SK-N-SH (cell line): ENCODE results near the gene CDHR2. TPM values are rescaled to one million over a fixed set of nuclear protein-coding genes. Genes with fewer than 3 reads are reported as not detected.

ENCODE experiments used
- CTCF ChIA-PET: fragments of 300-600, 350-600 bp; formaldehyde crosslinking; extraction: SDS; loops from one replicate; lab custom pipeline; 2021; lab: Yijun Ruan, JAX
- POLR2A ChIA-PET: fragments of 350-600 bp; sonication (Branson Sonifier 250); formaldehyde crosslinking; extraction: SDS; loops from one replicate; lab custom pipeline; 2020; ENCODE audit warnings: antibody characterized with exemption, inconsistent platforms; lab: Yijun Ruan, JAX
- DNase-seq: peaks from one replicate; pipeline ENCODE4 v3.0.0; 2012
- H2AFZ ChIP-seq: fragments of 200-600 bp; sonication (generic); 2 replicates; pipeline ENCODE4 v1.8.1; 2016; ENCODE audit warnings: antibody characterized with exemption, mild to moderate bottlenecking, low read depth
- H3F3A ChIP-seq: fragments of 200-600 bp; sonication (generic); replicated peaks from 2 replicates; pipeline ENCODE3; 2016; ENCODE audit warnings: antibody characterized with exemption, mild to moderate bottlenecking; ENCODE audit not compliant: insufficient read depth
- H3K27ac ChIP-seq, 2 experiments: fragments of 200-500 bp in 1 of 2; fragments of 200-600 bp in 1 of 2; sonication (Bioruptor generic) in 1 of 2; sonication (generic), shearing (Covaris generic) in 1 of 2; 2 replicates each; pipeline versions ENCODE4 v1.5.1 to v1.6.1; 2014 to 2016; ENCODE audit warnings: low read depth in 2 of 2, inconsistent platforms in 1 of 2, low read length in 1 of 2, mild to moderate bottlenecking in 1 of 2, mixed read lengths in 1 of 2
- H3K27me3 ChIP-seq: fragments of 200-600 bp; sonication (generic), shearing (Covaris generic); 2 replicates; pipeline ENCODE4 v1.6.1; 2016; ENCODE audit warnings: mixed run types; ENCODE audit not compliant: insufficient read depth
- H3K36me3 ChIP-seq, 2 experiments: fragments of 200-500 bp in 1 of 2; fragments of 200-600 bp in 1 of 2; sonication (Bioruptor generic) in 1 of 2; sonication (generic) in 1 of 2; replicated peaks in 1 of 2; 2 replicates each; pipeline versions ENCODE3 to v1.5.1; 2014 to 2016; ENCODE audit warnings: low read length in 1 of 2, mild to moderate bottlenecking in 1 of 2; ENCODE audit not compliant: insufficient read depth in 2 of 2, control insufficient read depth in 1 of 2
- H3K4me1 ChIP-seq, 2 experiments: fragments of 200-500 bp in 1 of 2; fragments of 200-600 bp in 1 of 2; sonication (Bioruptor generic) in 1 of 2; sonication (generic), shearing (Covaris generic) in 1 of 2; 2 replicates each; pipeline versions ENCODE4 v1.5.1 to v1.6.1; 2014 to 2016; ENCODE audit warnings: low read depth in 1 of 2, low read length in 1 of 2, mixed run types in 1 of 2; ENCODE audit not compliant: insufficient read depth in 2 of 2, control insufficient read depth in 1 of 2
- H3K4me2 ChIP-seq: fragments of 200-600 bp; sonication (generic), shearing (Covaris generic); 2 replicates; pipeline ENCODE4 v1.6.1; 2017; ENCODE audit warnings: mixed run types
- H3K4me3 ChIP-seq, 2 experiments: fragments of 200-500 bp in 1 of 2; fragments of 200-600 bp in 1 of 2; sonication (Bioruptor generic) in 1 of 2; sonication (generic), shearing (Covaris generic) in 1 of 2; 2 replicates each; pipeline versions ENCODE4 v1.5.1 to v1.8.1; 2014 to 2016; ENCODE audit warnings: low read depth in 2 of 2, inconsistent platforms in 1 of 2, low read length in 1 of 2, mild to moderate bottlenecking in 1 of 2, mixed read lengths in 1 of 2, moderate library complexity in 1 of 2
- H3K79me2 ChIP-seq: fragments of 200-600 bp; sonication (generic); 2 replicates; pipeline ENCODE4 v1.8.1; 2017; ENCODE audit warnings: mild to moderate bottlenecking; ENCODE audit not compliant: insufficient read depth
- H3K9ac ChIP-seq: fragments of 200-600 bp; sonication (generic); 2 replicates; pipeline ENCODE4 v1.6.1; 2017; ENCODE audit warnings: mixed run types
- H3K9me2 ChIP-seq: fragments of 200-600 bp; sonication (generic); 2 replicates; pipeline ENCODE4 v1.6.1; 2017; ENCODE audit warnings: mixed run types
- H3K9me3 ChIP-seq: fragments of 200-600 bp; sonication (generic); 2 replicates; pipeline ENCODE4 v1.6.1; 2017; ENCODE audit warnings: mixed run types, mild to moderate bottlenecking, moderate library complexity
- H4K20me1 ChIP-seq: fragments of 200-600 bp; sonication (generic); 2 replicates; pipeline ENCODE4 v1.6.1; 2017; ENCODE audit warnings: mild to moderate bottlenecking, mixed run types; ENCODE audit not compliant: insufficient read depth
- CHD2 ChIP-seq: fragments of 150-350 bp; IDR thresholded peaks from 2 replicates; pipeline ENCODE4 v1.6.1; 2018; ENCODE audit warnings: low read length; ENCODE audit not compliant: partially characterized antibody
- ELF1 ChIP-seq: IDR thresholded peaks from 2 replicates; pipeline ENCODE4 v1.4.0; 2012
- EP300 ChIP-seq, 2 experiments: IDR thresholded peaks; 2 replicates each; pipeline versions ENCODE4 v1.4.0 to v1.6.1; 2012; ENCODE audit warnings: borderline replicate concordance in 1 of 2, low read depth in 1 of 2, low read length in 1 of 2
- FOSL2 ChIP-seq: IDR thresholded peaks from 2 replicates; pipeline ENCODE4 v1.4.0; 2012; ENCODE audit warnings: low read depth, mild to moderate bottlenecking, moderate library complexity, borderline replicate concordance
- GABPA ChIP-seq: IDR thresholded peaks from 2 replicates; pipeline ENCODE4 v1.4.0; 2012; ENCODE audit warnings: low read depth, mild to moderate bottlenecking
- MEF2A ChIP-seq: IDR thresholded peaks from 2 replicates; pipeline ENCODE4 v1.4.0; 2012; ENCODE audit warnings: low read depth, borderline replicate concordance
- MXI1 ChIP-seq: IDR thresholded peaks from 2 replicates; pipeline ENCODE4 v1.6.1; 2012; ENCODE audit warnings: mild to moderate bottlenecking, low read depth, low read length, improper control_type of control experiment
- NRF1 ChIP-seq: IDR thresholded peaks from 2 replicates; pipeline ENCODE4 v1.6.1; 2012; ENCODE audit warnings: low read depth, mild to moderate bottlenecking, low read length
- POLR2AphosphoS5 ChIP-seq: IDR thresholded peaks from 2 replicates; pipeline ENCODE4 v1.6.1; 2012; ENCODE audit warnings: low read depth, low read length
- RCOR1 ChIP-seq: fragments of 150-350 bp; IDR thresholded peaks from 2 replicates; pipeline ENCODE4 v1.6.1; 2017; ENCODE audit warnings: antibody characterized with exemption, low read length
- SMC3 ChIP-seq: IDR thresholded peaks from 2 replicates; pipeline ENCODE4 v1.6.1; 2012; ENCODE audit warnings: low read depth, low read length, improper control_type of control experiment
- TCF12 ChIP-seq: IDR thresholded peaks from 2 replicates; pipeline ENCODE4 v1.4.0; 2012
- YY1 ChIP-seq: IDR thresholded peaks from 2 replicates; pipeline ENCODE4 v1.4.0; 2012; ENCODE audit warnings: low read depth, mild to moderate bottlenecking
- WGBS: methylation state at CpG from one replicate; pipeline ENCODE4 v1.1.6; 2017; ENCODE audit warnings: low lambda C conversion rate; 5-methylcytosine and 5-hydroxymethylcytosine counted together
- polyA plus RNA-seq, 3 experiments: library from polyadenylated mRNA; depleted of rRNA; stranded (reverse); fragments of >200 nt; gene quantifications; 2 replicates each; pipeline ENCODE4 v1.2.3, GENCODE V29; 2012
- TF ChIP-seq, protein P1 (sequence below): IDR thresholded peaks from 2 replicates; pipeline ENCODE4; 2012
- TF ChIP-seq, protein P2 (sequence below): fragments of 150-350 bp; IDR thresholded peaks from 2 replicates; pipeline ENCODE4 v1.6.1; 2016; ENCODE audit warnings: mild to moderate bottlenecking, low read depth, low read length
- TF ChIP-seq, protein P3 (sequence below): IDR thresholded peaks from 2 replicates; pipeline ENCODE4 v1.4.0; 2012; ENCODE audit warnings: low read depth
- TF ChIP-seq, protein P4 (sequence below): IDR thresholded peaks from 2 replicates; pipeline ENCODE4 v1.4.0; 2012; ENCODE audit warnings: low read depth, borderline replicate concordance
- TF ChIP-seq, protein P5 (sequence below): IDR thresholded peaks from 2 replicates; pipeline ENCODE4 v1.6.1; 2012; ENCODE audit warnings: mild to moderate bottlenecking, low read depth, low read length, moderate library complexity
- TF ChIP-seq, protein P6 (sequence below): IDR thresholded peaks from 2 replicates; pipeline ENCODE4 v1.4.0; 2012; ENCODE audit warnings: low read depth, borderline replicate concordance

The CDHR2 gene
- polyA plus RNA-seq, 1 of the 3 experiments (the other 2 are of a cell fraction): not detected

DNA sequence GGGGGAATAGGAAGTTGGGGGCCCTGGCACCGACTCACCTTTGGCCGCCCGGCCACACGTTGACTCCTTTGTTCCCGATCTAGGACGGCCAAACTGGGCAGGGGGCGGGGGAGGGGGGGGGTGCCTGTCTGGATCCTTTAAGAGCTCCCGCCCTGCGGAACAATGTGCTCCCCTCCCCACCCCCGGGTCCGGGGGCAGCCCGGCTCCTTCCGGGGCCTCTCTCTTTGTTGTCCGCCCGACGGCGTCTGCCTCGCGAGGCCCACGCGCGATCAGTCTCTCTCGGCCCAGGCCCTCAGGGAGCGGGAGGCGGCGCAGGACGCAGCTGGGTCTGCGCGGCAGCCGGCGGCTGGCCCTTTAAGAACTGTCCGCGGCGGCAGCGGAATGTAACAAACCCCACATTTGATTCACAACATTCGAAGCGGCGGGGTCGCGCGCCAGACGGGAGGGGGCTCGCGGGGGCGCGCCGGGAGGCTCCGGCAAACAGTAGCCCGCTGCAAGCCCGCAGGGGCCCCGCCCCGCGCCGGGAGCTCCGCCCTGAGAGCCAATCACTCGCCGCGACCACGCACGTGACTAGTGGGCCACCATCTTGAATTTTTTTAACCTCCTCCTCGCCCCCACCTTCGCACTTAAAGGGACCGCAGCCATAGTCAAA lies 12.1 kb upstream of the CDHR2 start, which contains the start of gene RNF44 (continued):
- TF ChIP-seq, protein P1, sequence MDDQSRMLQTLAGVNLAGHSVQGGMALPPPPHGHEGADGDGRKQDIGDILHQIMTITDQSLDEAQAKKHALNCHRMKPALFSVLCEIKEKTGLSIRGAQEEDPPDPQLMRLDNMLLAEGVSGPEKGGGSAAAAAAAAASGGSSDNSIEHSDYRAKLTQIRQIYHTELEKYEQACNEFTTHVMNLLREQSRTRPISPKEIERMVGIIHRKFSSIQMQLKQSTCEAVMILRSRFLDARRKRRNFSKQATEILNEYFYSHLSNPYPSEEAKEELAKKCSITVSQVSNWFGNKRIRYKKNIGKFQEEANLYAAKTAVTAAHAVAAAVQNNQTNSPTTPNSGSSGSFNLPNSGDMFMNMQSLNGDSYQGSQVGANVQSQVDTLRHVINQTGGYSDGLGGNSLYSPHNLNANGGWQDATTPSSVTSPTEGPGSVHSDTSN: peak; percentile 47

DNA sequence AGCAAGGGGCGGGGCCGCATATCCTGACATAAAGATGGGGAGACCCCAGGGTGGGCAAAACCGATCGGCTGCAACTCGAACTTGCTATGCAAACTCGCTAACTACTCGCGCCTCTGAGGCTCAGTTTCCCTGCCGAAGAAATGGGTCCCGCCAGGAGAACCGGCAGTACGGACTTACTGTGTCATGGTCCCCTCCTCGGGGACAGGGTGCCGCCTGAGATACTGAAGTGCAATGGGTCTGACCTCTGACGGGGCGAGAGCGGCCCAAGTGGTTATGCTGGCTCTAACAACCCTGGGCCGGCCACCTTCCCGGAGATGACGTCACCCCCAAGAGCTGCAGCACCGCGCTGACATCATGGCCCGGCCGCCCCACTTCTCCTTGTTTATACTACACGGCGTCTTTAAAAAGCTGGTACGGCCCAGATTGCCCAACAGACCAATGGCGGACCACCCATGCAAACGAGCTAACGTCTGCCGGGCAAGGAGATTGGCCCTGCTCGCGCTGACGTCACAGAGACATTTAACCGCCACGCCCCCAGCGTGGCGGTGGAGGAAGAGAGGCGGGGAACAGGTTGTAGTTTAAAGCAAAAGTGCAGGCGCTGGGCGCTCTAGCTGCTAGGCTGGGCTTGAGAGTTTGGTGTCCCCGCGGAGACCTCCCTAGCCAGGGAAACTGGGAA lies 11.4 kb upstream of the CDHR2 start:
- H3K4me2 ChIP-seq: peak overlapping the region; percentile 71
- CTCF ChIA-PET: interaction anchor here (2.0 to 6.0 kb wide), 2 partner anchors 90 to 122 kb away, joined by 12 to 28 read pairs; partner anchors contain the start of genes CLTB and FAF2
- POLR2A ChIA-PET: interaction anchor here (0.5 to 1.9 kb wide), 8 partner anchors 9 to 171 kb away, joined by 3 to 10 read pairs (median 3); partner anchors contain the start of genes EIF4E1B, HIGD2A, NOP16 and SNCB
- H3K4me3 ChIP-seq: peak overlapping the region; percentile 73 to 97
- no peaks in the 10 kb centered on the region for H3K9me3 ChIP-seq
- WGBS: 0% methylated on average over 26 of the region's 43 CpGs
- peak overlapping the region; percentile 87 to 96 for H3K27ac ChIP-seq
- peaks cover 28% of the 10 kb centered on the region for H4K20me1 ChIP-seq
- H3K36me3 ChIP-seq: peaks cover 0 to 11% of the 10 kb centered on the region in 2 experiments
- no peaks in the 10 kb centered on the region for H3K9me2 ChIP-seq
- peaks cover 40% of the 10 kb centered on the region for H3K79me2 ChIP-seq
- H3K9ac ChIP-seq: peak overlapping the region; percentile 98
- no peaks in the 10 kb centered on the region for H3F3A ChIP-seq
- H2AFZ ChIP-seq: peak overlapping the region; percentile 83
- no peaks in the 10 kb centered on the region for H3K27me3 ChIP-seq
- H3K4me1 ChIP-seq: peaks cover 19 to 51% of the 10 kb centered on the region in 2 experiments; a peak in 3 of 4 replicates
- DNase-seq: peak; percentile 90
- TF ChIP-seq MXI1 (peak; percentile 85), RCOR1 (no peak), EP300 (IDR thresholded peaks at IDR 0.05; ENCODE audit: borderline replicate concordance in 1 of 2, low read depth in 1 of 2, low read length in 1 of 2) (no peak), POLR2AphosphoS5 (peak; percentile 24; the same call in 1 of the 2 replicates), TCF12 (no peak), ELF1 (no peak), MEF2A (no peak), CHD2 (peak; percentile 30), NRF1 (no peak), YY1 (peak; percentile 74), FOSL2 (0 out of 2 replicates have a peak, but pooled peaks have one; percentile 22), GABPA (peak; percentile 70), SMC3 (no peak)
- TF ChIP-seq, protein P2, sequence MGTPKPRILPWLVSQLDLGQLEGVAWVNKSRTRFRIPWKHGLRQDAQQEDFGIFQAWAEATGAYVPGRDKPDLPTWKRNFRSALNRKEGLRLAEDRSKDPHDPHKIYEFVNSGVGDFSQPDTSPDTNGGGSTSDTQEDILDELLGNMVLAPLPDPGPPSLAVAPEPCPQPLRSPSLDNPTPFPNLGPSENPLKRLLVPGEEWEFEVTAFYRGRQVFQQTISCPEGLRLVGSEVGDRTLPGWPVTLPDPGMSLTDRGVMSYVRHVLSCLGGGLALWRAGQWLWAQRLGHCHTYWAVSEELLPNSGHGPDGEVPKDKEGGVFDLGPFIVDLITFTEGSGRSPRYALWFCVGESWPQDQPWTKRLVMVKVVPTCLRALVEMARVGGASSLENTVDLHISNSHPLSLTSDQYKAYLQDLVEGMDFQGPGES: 0 out of 2 replicates have a peak, but pooled peaks have one; percentile 31
- TF ChIP-seq, protein P3, sequence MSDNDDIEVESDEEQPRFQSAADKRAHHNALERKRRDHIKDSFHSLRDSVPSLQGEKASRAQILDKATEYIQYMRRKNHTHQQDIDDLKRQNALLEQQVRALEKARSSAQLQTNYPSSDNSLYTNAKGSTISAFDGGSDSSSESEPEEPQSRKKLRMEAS: peak; percentile 62
- TF ChIP-seq, protein P4, sequence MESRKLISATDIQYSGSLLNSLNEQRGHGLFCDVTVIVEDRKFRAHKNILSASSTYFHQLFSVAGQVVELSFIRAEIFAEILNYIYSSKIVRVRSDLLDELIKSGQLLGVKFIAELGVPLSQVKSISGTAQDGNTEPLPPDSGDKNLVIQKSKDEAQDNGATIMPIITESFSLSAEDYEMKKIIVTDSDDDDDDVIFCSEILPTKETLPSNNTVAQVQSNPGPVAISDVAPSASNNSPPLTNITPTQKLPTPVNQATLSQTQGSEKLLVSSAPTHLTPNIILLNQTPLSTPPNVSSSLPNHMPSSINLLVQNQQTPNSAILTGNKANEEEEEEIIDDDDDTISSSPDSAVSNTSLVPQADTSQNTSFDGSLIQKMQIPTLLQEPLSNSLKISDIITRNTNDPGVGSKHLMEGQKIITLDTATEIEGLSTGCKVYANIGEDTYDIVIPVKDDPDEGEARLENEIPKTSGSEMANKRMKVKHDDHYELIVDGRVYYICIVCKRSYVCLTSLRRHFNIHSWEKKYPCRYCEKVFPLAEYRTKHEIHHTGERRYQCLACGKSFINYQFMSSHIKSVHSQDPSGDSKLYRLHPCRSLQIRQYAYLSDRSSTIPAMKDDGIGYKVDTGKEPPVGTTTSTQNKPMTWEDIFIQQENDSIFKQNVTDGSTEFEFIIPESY: no peak
- TF ChIP-seq, protein P5, sequence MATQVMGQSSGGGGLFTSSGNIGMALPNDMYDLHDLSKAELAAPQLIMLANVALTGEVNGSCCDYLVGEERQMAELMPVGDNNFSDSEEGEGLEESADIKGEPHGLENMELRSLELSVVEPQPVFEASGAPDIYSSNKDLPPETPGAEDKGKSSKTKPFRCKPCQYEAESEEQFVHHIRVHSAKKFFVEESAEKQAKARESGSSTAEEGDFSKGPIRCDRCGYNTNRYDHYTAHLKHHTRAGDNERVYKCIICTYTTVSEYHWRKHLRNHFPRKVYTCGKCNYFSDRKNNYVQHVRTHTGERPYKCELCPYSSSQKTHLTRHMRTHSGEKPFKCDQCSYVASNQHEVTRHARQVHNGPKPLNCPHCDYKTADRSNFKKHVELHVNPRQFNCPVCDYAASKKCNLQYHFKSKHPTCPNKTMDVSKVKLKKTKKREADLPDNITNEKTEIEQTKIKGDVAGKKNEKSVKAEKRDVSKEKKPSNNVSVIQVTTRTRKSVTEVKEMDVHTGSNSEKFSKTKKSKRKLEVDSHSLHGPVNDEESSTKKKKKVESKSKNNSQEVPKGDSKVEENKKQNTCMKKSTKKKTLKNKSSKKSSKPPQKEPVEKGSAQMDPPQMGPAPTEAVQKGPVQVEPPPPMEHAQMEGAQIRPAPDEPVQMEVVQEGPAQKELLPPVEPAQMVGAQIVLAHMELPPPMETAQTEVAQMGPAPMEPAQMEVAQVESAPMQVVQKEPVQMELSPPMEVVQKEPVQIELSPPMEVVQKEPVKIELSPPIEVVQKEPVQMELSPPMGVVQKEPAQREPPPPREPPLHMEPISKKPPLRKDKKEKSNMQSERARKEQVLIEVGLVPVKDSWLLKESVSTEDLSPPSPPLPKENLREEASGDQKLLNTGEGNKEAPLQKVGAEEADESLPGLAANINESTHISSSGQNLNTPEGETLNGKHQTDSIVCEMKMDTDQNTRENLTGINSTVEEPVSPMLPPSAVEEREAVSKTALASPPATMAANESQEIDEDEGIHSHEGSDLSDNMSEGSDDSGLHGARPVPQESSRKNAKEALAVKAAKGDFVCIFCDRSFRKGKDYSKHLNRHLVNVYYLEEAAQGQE: no peak
- TF ChIP-seq, protein P6, sequence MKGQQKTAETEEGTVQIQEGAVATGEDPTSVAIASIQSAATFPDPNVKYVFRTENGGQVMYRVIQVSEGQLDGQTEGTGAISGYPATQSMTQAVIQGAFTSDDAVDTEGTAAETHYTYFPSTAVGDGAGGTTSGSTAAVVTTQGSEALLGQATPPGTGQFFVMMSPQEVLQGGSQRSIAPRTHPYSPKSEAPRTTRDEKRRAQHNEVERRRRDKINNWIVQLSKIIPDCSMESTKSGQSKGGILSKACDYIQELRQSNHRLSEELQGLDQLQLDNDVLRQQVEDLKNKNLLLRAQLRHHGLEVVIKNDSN: no peak
